Measurements from ENCODE around the gene WDR7. TPM values are rescaled to one million over a fixed set of nuclear protein-coding genes. Genes with fewer than 3 reads are reported as not detected.

Gene WDR7
- total and polyA plus RNA-seq, 2 experiments from 2014 or later = 7.0 to 14.8 TPM

GRCh38 chr18:56606618-56607017 is 44.5 kb upstream of the WDR7 start:
- no peak overlapping the region for H3K4me3 ChIP-seq
- no peaks in the 10 kb centered on the region for H3F3A ChIP-seq (replicated peaks; ENCODE audit: low read depth)
- no peaks in the 10 kb centered on the region for H3K27me3 ChIP-seq (ENCODE audit: insufficient read depth)
- peaks cover 4% of the 10 kb centered on the region; the same call in 1 of the 2 replicates for H3K79me2 ChIP-seq (replicated peaks; ENCODE audit: insufficient read depth)
- H3K4me3 Mint-ChIP-seq = no peak overlapping the region
- peaks cover 11% of the 10 kb centered on the region; the same call in 1 of the 2 replicates for H3K36me3 ChIP-seq (ENCODE audit: insufficient read depth)
- H3K9me3 Mint-ChIP-seq = no peaks in the 10 kb centered on the region
- H3K4me1 Mint-ChIP-seq = no peaks in the 10 kb centered on the region
- no peaks in the 10 kb centered on the region for H3K27me3 Mint-ChIP-seq (ENCODE audit: insufficient read depth, low read depth, poor library complexity)
- no peak overlapping the region for H2AFZ ChIP-seq
- ATAC-seq = no peak
- H3K36me3 Mint-ChIP-seq (ENCODE audit: low read depth) = peaks cover 46% of the 10 kb centered on the region; the same call in 2 of the 3 replicates
- 0 out of 2 replicates have a peak, but pooled peaks cover 4% of the 10 kb centered on the region for H4K20me1 ChIP-seq (replicated peaks; ENCODE audit: insufficient read depth)
- H3K27ac Mint-ChIP-seq = no peak overlapping the region
- H3K27ac ChIP-seq (ENCODE audit: low read depth) = no peak overlapping the region
- TF ChIP-seq EZH2 (IDR thresholded peaks at IDR 0.05; ENCODE audit: low read depth, unreplicated experiment) (no peak), ZNF331 (CRISPR knock-in tag; IDR thresholded peaks at IDR 0.05; ENCODE audit: low read depth) (no peak), ZNF462 (CRISPR knock-in tag; IDR thresholded peaks at IDR 0.05) (no peak), NANOG (IDR thresholded peaks at IDR 0.05; ENCODE audit: borderline replicate concordance) (no peak), ZNF114 (CRISPR knock-in tag; IDR thresholded peaks at IDR 0.05) (no peak), JUNB (IDR thresholded peaks at IDR 0.05; ENCODE audit: unreplicated experiment) (no peak), POLR2AphosphoS5 (IDR thresholded peaks at IDR 0.05; ENCODE audit: low read depth) (no peak)
- DNase-seq (ENCODE audit: low spot score) = no peak
- no peaks in the 10 kb centered on the region for H3K9me2 ChIP-seq (ENCODE audit: insufficient read depth)
- H3K4me2 ChIP-seq = no peak overlapping the region
- no peaks in the 10 kb centered on the region for H3K4me1 ChIP-seq (ENCODE audit: insufficient read depth)
